Vagina (tissue), 2 donors: Measurements from ENCODE around the gene SDK2. TPM values are rescaled to one million over a fixed set of nuclear protein-coding genes. Genes with fewer than 3 reads are reported as not detected.

Source experiments
- DNase-seq, 2 donors: peaks; one replicate each; pipeline ENCODE4 v3.0.0-alpha.2; 2017; ENCODE audit errors: extremely low spot score in 2 of 2
- H3K27ac ChIP-seq: fragments of 200-600 bp; sonication (generic); one replicate; pipeline ENCODE4 v1.5.1; 2019
- H3K27me3 ChIP-seq: fragments of 200-600 bp; sonication (generic); one replicate; pipeline ENCODE4 v1.5.1; 2019
- H3K36me3 ChIP-seq, 2 donors: fragments of 200-600 bp; sonication (generic); one replicate each; pipeline ENCODE4 v1.5.1; 2017 to 2019
- H3K4me1 ChIP-seq: fragments of 200-600 bp; sonication (generic); one replicate; pipeline ENCODE4 v1.5.1; 2019
- H3K4me3 ChIP-seq, 2 donors: fragments of 200-600 bp; sonication (generic); 1 replicate in 1 of 2; 2 replicates in 1 of 2; pipeline ENCODE4 v1.5.1; 2016 to 2019
- H3K9me3 ChIP-seq: fragments of 200-600 bp; sonication (generic); one replicate; pipeline ENCODE4 v1.5.1; 2019
- POLR2A ChIP-seq, 2 donors: fragments of 450-650 bp; IDR thresholded peaks; one replicate each; pipeline ENCODE4 v1.6.1; 2017; ENCODE audit warnings: antibody characterized with exemption in 2 of 2, mild to moderate bottlenecking in 2 of 2, moderate library complexity in 2 of 2
- POLR2AphosphoS5 ChIP-seq, 2 donors: sonication (generic); formaldehyde crosslinking; IDR thresholded peaks; one replicate each; pipeline ENCODE4 v1.9.0; 2017; ENCODE audit warnings: antibody characterized with exemption in 2 of 2, mild to moderate bottlenecking in 2 of 2, low read depth in 1 of 2; ENCODE audit not compliant: insufficient read depth in 1 of 2
- intact Hi-C: fragments of 100-400 bp; cut with DNase I; formaldehyde crosslinking; loops from one replicate; pipeline ENCODE4 v1.15.1; 2023
- total RNA-seq: library from RNA; depleted of rRNA; stranded (reverse); fragments of >200 nt; gene quantifications from one replicate; pipeline ENCODE4 v1.2.3, GENCODE V29; 2016
- TF ChIP-seq, protein P1 (sequence below), 3 experiments: fragments of 450-650 bp in 2 of 3; fragments of 200-600 bp in 1 of 3; sonication (generic) in 1 of 3; IDR thresholded peaks; one replicate each; pipeline ENCODE4 v1.5.1; 2017 to 2019; ENCODE audit warnings: antibody characterized with exemption in 3 of 3, mild to moderate bottlenecking in 2 of 3, moderate library complexity in 2 of 3

The SDK2 gene
- total RNA-seq, 1 donor from 2014 or later, result 1.7 TPM

DNA sequence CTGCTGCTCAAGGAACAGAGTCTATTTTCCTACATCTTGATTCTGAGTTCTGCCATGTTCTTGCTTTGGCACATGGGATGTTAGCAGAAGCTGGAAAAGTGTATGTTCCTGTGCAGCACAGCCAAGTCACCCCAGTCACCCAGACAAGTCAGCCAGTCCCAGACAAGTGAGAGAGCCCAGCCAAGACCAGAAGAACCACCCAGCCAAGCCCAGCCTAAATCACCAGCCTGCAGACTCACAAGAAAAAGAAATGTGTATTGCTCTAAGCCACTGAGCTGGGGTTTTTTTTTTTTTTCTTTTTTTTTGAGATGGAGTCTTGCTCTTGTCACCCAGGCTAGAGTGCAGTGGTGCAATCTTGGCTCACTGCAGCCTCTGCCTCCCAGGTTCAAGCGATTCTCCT lies 191.2 kb downstream of the SDK2 start:
- Histone ChIP-seq H3K4me3 (no peak overlapping the region), H3K27ac (no peak overlapping the region), H3K27me3 (no peaks in the 10 kb centered on the region), H3K36me3 (no peaks in the 10 kb centered on the region), H3K4me1 (no peaks in the 10 kb centered on the region), H3K9me3 (no peaks in the 10 kb centered on the region)
- DNase-seq, result no peak
- intact Hi-C loops, result no loop called here
- TF ChIP-seq POLR2AphosphoS5 (IDR thresholded peaks at IDR 0.05; ENCODE audit: insufficient read depth in 1 of 2, low read depth in 1 of 2) (no peak), POLR2A (IDR thresholded peaks at IDR 0.05) (no peak)
- TF ChIP-seq, protein P1, sequence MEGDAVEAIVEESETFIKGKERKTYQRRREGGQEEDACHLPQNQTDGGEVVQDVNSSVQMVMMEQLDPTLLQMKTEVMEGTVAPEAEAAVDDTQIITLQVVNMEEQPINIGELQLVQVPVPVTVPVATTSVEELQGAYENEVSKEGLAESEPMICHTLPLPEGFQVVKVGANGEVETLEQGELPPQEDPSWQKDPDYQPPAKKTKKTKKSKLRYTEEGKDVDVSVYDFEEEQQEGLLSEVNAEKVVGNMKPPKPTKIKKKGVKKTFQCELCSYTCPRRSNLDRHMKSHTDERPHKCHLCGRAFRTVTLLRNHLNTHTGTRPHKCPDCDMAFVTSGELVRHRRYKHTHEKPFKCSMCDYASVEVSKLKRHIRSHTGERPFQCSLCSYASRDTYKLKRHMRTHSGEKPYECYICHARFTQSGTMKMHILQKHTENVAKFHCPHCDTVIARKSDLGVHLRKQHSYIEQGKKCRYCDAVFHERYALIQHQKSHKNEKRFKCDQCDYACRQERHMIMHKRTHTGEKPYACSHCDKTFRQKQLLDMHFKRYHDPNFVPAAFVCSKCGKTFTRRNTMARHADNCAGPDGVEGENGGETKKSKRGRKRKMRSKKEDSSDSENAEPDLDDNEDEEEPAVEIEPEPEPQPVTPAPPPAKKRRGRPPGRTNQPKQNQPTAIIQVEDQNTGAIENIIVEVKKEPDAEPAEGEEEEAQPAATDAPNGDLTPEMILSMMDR (IDR thresholded peaks at IDR 0.05), result no peak

DNA sequence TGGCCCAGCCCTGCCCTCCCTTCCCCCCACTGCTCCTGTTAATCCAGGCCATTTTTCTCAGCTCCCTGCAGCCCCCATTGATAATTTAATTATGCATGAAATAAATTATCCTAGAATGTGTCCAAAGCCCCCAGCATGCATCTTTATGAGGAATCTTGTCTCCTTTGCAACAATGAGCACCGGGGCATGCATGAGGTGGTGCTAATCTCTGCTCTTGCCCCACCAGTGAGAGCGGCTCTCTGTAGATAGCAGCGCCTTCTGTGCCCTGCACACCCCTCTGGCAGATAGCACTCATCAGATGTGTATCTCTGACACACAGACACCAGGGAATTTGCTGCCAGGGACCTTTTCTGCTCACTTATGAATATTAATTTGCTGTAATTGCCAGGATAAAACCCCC lies 192.2 kb downstream of the SDK2 start:
- Histone ChIP-seq H3K9me3 (no peaks in the 10 kb centered on the region), H3K4me1 (no peaks in the 10 kb centered on the region), H3K27ac (no peak overlapping the region), H3K27me3 (no peaks in the 10 kb centered on the region), H3K4me3 (no peak overlapping the region), H3K36me3 (no peaks in the 10 kb centered on the region)
- TF ChIP-seq POLR2A (IDR thresholded peaks at IDR 0.05) (no peak), POLR2AphosphoS5 (IDR thresholded peaks at IDR 0.05; ENCODE audit: insufficient read depth in 1 of 2, low read depth in 1 of 2) (no peak)
- TF ChIP-seq, protein P1 (IDR thresholded peaks at IDR 0.05), result no peak
- DNase-seq, result no peak
- intact Hi-C loops, result no loop called here

DNA sequence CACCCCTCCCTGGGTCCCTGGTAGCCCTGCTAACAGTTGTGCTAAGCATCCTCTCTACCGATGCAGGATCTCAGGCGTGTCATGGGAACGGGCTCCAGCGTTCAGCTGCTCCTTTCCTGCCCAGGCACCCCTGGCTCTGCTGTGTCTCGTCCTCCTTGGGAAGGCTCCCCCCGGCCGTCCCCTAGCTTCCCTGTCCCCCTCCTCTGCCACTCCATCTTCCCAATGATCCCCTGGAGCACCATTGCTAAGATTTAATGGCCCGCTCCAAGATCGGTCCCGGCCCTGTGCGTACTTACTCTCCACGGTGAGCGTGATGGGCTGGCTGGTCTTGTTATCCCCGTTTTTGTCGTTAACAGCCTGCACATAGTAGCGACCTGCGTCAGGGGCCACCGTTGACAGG lies 196.9 kb downstream of the SDK2 start:
- intact Hi-C loops, result no loop called here
- Histone ChIP-seq H3K4me3 (no peak overlapping the region), H3K9me3 (no peaks in the 10 kb centered on the region), H3K4me1 (no peaks in the 10 kb centered on the region), H3K27ac (no peak overlapping the region), H3K36me3 (no peaks in the 10 kb centered on the region), H3K27me3 (no peaks in the 10 kb centered on the region)
- TF ChIP-seq, protein P1 (IDR thresholded peaks at IDR 0.05), result no peak
- TF ChIP-seq POLR2A (IDR thresholded peaks at IDR 0.05) (no peak), POLR2AphosphoS5 (IDR thresholded peaks at IDR 0.05; ENCODE audit: insufficient read depth in 1 of 2, low read depth in 1 of 2) (no peak)
- DNase-seq, result no peak

DNA sequence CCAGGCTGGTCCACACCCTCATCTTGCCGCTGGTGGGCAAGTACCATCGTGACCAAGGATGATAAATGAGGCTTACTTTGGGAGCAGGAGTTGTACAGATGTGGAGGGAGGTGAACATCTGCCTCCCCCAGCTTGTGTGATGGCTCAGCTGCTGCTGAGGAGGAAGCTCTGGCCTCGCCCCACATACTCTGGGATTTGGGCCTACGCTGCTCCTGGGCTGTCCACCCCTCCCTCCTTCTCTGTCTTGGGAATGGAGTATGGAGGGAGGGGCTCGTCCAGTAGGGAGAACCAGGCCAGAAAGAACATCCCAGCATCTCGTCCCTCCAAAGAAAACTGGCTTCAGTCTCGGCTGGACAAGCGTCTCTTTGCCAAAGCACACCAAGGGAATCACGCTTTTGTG lies 197.6 kb downstream of the SDK2 start:
- Histone ChIP-seq H3K9me3 (no peaks in the 10 kb centered on the region), H3K4me3 (no peak overlapping the region), H3K36me3 (no peaks in the 10 kb centered on the region), H3K4me1 (no peaks in the 10 kb centered on the region), H3K27me3 (no peaks in the 10 kb centered on the region), H3K27ac (no peak overlapping the region)
- no peak for DNase-seq
- TF ChIP-seq POLR2AphosphoS5 (IDR thresholded peaks at IDR 0.05; ENCODE audit: insufficient read depth in 1 of 2, low read depth in 1 of 2) (no peak), POLR2A (IDR thresholded peaks at IDR 0.05) (no peak)
- TF ChIP-seq, protein P1 (IDR thresholded peaks at IDR 0.05), result no peak
- intact Hi-C loops, result no loop called here

DNA sequence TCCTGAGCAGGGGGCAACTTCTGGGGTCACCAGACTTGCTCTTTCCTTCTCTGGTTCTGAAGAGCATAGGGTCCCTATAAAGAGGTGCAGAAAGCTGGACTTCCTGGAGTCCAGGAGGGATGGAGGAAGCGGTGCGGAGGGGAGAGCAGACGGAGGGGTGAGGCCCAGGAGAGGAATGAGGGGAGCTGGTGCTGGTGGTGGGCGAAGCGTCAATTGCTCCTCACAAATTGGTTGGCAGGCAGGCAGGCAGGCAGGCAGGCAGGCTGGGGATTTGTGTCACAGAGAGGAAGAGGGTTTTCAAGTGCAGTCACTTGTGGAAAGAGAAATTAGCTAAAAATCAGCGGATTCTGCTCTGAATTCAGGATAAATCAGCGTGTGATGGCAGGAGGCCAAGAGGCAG lies 198.8 kb downstream of the SDK2 start:
- intact Hi-C loops, result no loop called here
- Histone ChIP-seq H3K36me3 (no peaks in the 10 kb centered on the region), H3K9me3 (no peaks in the 10 kb centered on the region), H3K27me3 (no peaks in the 10 kb centered on the region), H3K27ac (no peak overlapping the region), H3K4me3 (no peak overlapping the region), H3K4me1 (no peaks in the 10 kb centered on the region)
- TF ChIP-seq POLR2AphosphoS5 (IDR thresholded peaks at IDR 0.05; ENCODE audit: insufficient read depth in 1 of 2, low read depth in 1 of 2), result no peak
- no peak for TF ChIP-seq POLR2A (IDR thresholded peaks at IDR 0.05)
- TF ChIP-seq, protein P1 (IDR thresholded peaks at IDR 0.05), result no peak
- no peak for DNase-seq
